NCI-H2171 (cell line): ENCODE data around the gene ALKBH5.

Experiments
- DNase-seq: peaks from one replicate; lab custom pipeline; 2025; lab: John Stamatoyannopoulos, UW

The ALKBH5 gene

GRCh38 chr17:18245038-18245776 lies 61.6 kb downstream of the ALKBH5 start:
- DNase-seq = no peak

- no peak for DNase-seq
Observed at GRCh38 chr17:18246109-18246725, 62.6 kb downstream of the ALKBH5 start.

GRCh38 chr17:18246880-18247612 lies 63.4 kb downstream of the ALKBH5 start:
- DNase-seq = peak; percentile 52

- no peak for DNase-seq
Observed at GRCh38 chr17:18247613-18248001, 64.0 kb downstream of the ALKBH5 start.

GRCh38 chr17:18248300-18248731 lies 64.7 kb downstream of the ALKBH5 start:
- DNase-seq = peak; percentile 48

GRCh38 chr17:18248811-18249210 lies 65.2 kb downstream of the ALKBH5 start:
- no peak for DNase-seq

- no peak for DNase-seq
Observed at GRCh38 chr17:18250259-18250658, 66.6 kb downstream of the ALKBH5 start.

- DNase-seq = no peak
Observed at GRCh38 chr17:18250708-18251107, 67.1 kb downstream of the ALKBH5 start.

GRCh38 chr17:18251204-18251603 lies 67.6 kb downstream of the ALKBH5 start:
- DNase-seq = no peak

GRCh38 chr17:18252160-18252559 lies 68.5 kb downstream of the ALKBH5 start:
- DNase-seq = no peak

GRCh38 chr17:18253187-18253884 lies 69.7 kb downstream of the ALKBH5 start:
- no peak for DNase-seq

GRCh38 chr17:18253947-18254821 lies 70.6 kb downstream of the ALKBH5 start:
- no peak for DNase-seq

GRCh38 chr17:18254888-18255649 lies 71.4 kb downstream of the ALKBH5 start:
- no peak for DNase-seq

GRCh38 chr17:18256351-18256750 lies 72.7 kb downstream of the ALKBH5 start:
- no peak for DNase-seq

- DNase-seq = no peak
Observed at GRCh38 chr17:18256776-18257175, 73.1 kb downstream of the ALKBH5 start.

- no peak for DNase-seq
Observed at GRCh38 chr17:18257268-18257981, 73.8 kb downstream of the ALKBH5 start.

GRCh38 chr17:18257982-18258355 lies 74.3 kb downstream of the ALKBH5 start:
- no peak for DNase-seq

- peak; percentile 12 for DNase-seq
Observed at GRCh38 chr17:18258356-18259038, 74.9 kb downstream of the ALKBH5 start, which contains the start of gene FLII. TSS of gene FLII (minus strand) at chr17:18258738. CDS start at chr17:18258690, 48 bp downstream.
